HepG2 (cell line): ENCODE results near the gene STAM. TPM values are rescaled to one million over a fixed set of nuclear protein-coding genes. Genes with fewer than 3 reads are reported as not detected.

Experiments
- ATF7-NPFF ChIP-seq: sonication (generic); formaldehyde crosslinking; IDR thresholded peaks from 2 replicates; pipeline ENCODE4 v1.8.1; 2023; ENCODE audit warnings: mild to moderate bottlenecking, low read depth, missing genetic modification reagents, moderate library complexity
- PHF21A ChIP-seq: sonication (generic); formaldehyde crosslinking; IDR thresholded peaks from 2 replicates; pipeline ENCODE4 v1.5.0; 2020; ENCODE audit warnings: mild to moderate bottlenecking, missing genetic modification reagents
- TARDBP ChIP-seq: sonication (generic); formaldehyde crosslinking; IDR thresholded peaks from 2 replicates; pipeline ENCODE4 v1.8.0; 2022; ENCODE audit warnings: mild to moderate bottlenecking, missing genetic modification reagents
- ZNF335 ChIP-seq: sonication (generic); formaldehyde crosslinking; IDR thresholded peaks from 2 replicates; pipeline ENCODE4 v1.4.0; 2020; ENCODE audit warnings: missing genetic modification reagents
- ZNF780A ChIP-seq: sonication (generic); formaldehyde crosslinking; IDR thresholded peaks from 2 replicates; pipeline ENCODE4 v1.8.0; 2022; ENCODE audit warnings: mild to moderate bottlenecking, missing genetic modification reagents, moderate library complexity
- ZSCAN25 ChIP-seq: sonication (generic); formaldehyde crosslinking; IDR thresholded peaks from 2 replicates; pipeline ENCODE4 v1.8.0; 2022; ENCODE audit warnings: mild to moderate bottlenecking, missing genetic modification reagents
- polyA plus RNA-seq, 8 experiments: library from polyadenylated mRNA; depleted of rRNA in 3 of 8; stranded (reverse) in 7 of 8; unstranded in 1 of 8; fragments of >200 nt; fragmentation: Illumina TruSeq in 4 of 8; extraction: Trizol in 4 of 8; gene quantifications; 2 replicates each; pipeline versions ENCODE4 v1.2.1 to v1.2.3, GENCODE V29; 2011 to 2016; ENCODE audit warnings: low read depth in 4 of 8, missing spikeins in 1 of 8, mixed read lengths in 1 of 8; ENCODE audit not compliant: insufficient read depth in 1 of 8
- total RNA-seq, 5 experiments: library from RNA; depleted of rRNA; stranded (reverse); fragments of >200 nt; fragmentation: Illumina TruSeq; extraction: Trizol; gene quantifications; 2 replicates each; pipeline ENCODE4 v1.2.3, GENCODE V29; 2016; ENCODE audit warnings: low read depth in 1 of 5
- TF ChIP-seq, protein P1 (sequence below): sonication (generic); formaldehyde crosslinking; IDR thresholded peaks from 2 replicates; pipeline ENCODE4 v1.5.1; 2020; ENCODE audit warnings: mild to moderate bottlenecking, missing genetic modification reagents, borderline replicate concordance
- TF ChIP-seq, protein P2 (sequence below): IDR thresholded peaks from 2 replicates; pipeline ENCODE4 v1.6.1; 2016; ENCODE audit warnings: low read depth, missing genetic modification reagents, missing compliant biosample characterization
- TF ChIP-seq, protein P3 (sequence below): sonication (generic); formaldehyde crosslinking; IDR thresholded peaks from 2 replicates; pipeline ENCODE4 v1.5.1; 2020; ENCODE audit warnings: mild to moderate bottlenecking, missing genetic modification reagents, moderate library complexity
- TF ChIP-seq, protein P4 (sequence below): sonication (generic); formaldehyde crosslinking; IDR thresholded peaks from 2 replicates; pipeline ENCODE4 v1.4.0; 2020; ENCODE audit warnings: missing genetic modification reagents

STAM gene
- total and polyA plus RNA-seq, 2 of the 13 experiments (the other 11 are each of a cell fraction or from before 2014, with no cell fraction given) = 19.5 to 25.1 TPM

DNA sequence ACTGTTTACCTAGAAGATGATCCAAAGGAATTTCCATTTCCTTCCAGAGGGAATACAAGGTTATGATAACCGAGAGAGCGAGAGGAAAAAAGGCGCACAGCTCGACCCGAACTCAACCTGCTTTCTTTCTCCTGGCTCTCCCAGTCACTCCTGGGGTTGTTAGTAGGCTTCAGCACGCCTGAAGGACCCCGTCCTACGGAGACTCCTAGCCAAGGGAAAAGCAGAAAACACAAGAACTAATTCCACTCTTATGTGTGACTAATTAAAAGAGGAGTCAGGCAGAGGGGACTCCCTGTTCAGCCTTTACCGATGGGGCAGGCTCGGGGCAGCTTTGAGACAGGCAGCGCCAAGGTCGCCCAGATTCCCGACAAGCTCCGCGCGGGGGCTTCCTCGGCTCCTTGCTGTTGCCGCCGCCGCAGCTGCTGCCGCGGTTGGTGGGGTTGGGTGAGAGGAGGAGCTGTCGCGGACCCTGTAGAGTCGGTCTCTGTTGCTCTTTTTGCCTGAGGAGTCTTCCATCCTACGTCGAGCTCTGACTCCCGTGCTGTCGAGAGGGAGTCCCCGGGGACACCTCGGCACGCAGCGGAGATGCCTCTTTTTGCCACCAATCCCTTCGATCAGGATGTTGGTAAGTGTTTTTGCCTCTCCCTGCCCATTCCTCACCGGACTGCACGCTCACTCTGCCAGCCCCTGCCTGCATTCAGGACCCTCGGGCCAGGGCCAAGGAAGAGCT, at the start of gene STAM (continued):
- TF ChIP-seq ZNF780A (no peak), TARDBP (CRISPR knock-in tag) (no peak), ZSCAN25 (CRISPR knock-in tag) (no peak), ATF7-NPFF (no peak), ZNF335 (CRISPR knock-in tag) (peak; percentile 100), PHF21A (no peak; the same call in 1 of the 2 replicates)
- TF ChIP-seq, protein P1, sequence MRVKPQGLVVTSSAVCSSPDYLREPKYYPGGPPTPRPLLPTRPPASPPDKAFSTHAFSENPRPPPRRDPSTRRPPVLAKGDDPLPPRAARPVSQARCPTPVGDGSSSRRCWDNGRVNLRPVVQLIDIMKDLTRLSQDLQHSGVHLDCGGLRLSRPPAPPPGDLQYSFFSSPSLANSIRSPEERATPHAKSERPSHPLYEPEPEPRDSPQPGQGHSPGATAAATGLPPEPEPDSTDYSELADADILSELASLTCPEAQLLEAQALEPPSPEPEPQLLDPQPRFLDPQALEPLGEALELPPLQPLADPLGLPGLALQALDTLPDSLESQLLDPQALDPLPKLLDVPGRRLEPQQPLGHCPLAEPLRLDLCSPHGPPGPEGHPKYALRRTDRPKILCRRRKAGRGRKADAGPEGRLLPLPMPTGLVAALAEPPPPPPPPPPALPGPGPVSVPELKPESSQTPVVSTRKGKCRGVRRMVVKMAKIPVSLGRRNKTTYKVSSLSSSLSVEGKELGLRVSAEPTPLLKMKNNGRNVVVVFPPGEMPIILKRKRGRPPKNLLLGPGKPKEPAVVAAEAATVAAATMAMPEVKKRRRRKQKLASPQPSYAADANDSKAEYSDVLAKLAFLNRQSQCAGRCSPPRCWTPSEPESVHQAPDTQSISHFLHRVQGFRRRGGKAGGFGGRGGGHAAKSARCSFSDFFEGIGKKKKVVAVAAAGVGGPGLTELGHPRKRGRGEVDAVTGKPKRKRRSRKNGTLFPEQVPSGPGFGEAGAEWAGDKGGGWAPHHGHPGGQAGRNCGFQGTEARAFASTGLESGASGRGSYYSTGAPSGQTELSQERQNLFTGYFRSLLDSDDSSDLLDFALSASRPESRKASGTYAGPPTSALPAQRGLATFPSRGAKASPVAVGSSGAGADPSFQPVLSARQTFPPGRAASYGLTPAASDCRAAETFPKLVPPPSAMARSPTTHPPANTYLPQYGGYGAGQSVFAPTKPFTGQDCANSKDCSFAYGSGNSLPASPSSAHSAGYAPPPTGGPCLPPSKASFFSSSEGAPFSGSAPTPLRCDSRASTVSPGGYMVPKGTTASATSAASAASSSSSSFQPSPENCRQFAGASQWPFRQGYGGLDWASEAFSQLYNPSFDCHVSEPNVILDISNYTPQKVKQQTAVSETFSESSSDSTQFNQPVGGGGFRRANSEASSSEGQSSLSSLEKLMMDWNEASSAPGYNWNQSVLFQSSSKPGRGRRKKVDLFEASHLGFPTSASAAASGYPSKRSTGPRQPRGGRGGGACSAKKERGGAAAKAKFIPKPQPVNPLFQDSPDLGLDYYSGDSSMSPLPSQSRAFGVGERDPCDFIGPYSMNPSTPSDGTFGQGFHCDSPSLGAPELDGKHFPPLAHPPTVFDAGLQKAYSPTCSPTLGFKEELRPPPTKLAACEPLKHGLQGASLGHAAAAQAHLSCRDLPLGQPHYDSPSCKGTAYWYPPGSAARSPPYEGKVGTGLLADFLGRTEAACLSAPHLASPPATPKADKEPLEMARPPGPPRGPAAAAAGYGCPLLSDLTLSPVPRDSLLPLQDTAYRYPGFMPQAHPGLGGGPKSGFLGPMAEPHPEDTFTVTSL (CRISPR knock-in tag) = no peak
- TF ChIP-seq, protein P2, sequence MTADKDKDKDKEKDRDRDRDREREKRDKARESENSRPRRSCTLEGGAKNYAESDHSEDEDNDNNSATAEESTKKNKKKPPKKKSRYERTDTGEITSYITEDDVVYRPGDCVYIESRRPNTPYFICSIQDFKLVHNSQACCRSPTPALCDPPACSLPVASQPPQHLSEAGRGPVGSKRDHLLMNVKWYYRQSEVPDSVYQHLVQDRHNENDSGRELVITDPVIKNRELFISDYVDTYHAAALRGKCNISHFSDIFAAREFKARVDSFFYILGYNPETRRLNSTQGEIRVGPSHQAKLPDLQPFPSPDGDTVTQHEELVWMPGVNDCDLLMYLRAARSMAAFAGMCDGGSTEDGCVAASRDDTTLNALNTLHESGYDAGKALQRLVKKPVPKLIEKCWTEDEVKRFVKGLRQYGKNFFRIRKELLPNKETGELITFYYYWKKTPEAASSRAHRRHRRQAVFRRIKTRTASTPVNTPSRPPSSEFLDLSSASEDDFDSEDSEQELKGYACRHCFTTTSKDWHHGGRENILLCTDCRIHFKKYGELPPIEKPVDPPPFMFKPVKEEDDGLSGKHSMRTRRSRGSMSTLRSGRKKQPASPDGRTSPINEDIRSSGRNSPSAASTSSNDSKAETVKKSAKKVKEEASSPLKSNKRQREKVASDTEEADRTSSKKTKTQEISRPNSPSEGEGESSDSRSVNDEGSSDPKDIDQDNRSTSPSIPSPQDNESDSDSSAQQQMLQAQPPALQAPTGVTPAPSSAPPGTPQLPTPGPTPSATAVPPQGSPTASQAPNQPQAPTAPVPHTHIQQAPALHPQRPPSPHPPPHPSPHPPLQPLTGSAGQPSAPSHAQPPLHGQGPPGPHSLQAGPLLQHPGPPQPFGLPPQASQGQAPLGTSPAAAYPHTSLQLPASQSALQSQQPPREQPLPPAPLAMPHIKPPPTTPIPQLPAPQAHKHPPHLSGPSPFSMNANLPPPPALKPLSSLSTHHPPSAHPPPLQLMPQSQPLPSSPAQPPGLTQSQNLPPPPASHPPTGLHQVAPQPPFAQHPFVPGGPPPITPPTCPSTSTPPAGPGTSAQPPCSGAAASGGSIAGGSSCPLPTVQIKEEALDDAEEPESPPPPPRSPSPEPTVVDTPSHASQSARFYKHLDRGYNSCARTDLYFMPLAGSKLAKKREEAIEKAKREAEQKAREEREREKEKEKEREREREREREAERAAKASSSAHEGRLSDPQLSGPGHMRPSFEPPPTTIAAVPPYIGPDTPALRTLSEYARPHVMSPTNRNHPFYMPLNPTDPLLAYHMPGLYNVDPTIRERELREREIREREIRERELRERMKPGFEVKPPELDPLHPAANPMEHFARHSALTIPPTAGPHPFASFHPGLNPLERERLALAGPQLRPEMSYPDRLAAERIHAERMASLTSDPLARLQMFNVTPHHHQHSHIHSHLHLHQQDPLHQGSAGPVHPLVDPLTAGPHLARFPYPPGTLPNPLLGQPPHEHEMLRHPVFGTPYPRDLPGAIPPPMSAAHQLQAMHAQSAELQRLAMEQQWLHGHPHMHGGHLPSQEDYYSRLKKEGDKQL (CRISPR knock-in tag) = no peak
- TF ChIP-seq, protein P3, sequence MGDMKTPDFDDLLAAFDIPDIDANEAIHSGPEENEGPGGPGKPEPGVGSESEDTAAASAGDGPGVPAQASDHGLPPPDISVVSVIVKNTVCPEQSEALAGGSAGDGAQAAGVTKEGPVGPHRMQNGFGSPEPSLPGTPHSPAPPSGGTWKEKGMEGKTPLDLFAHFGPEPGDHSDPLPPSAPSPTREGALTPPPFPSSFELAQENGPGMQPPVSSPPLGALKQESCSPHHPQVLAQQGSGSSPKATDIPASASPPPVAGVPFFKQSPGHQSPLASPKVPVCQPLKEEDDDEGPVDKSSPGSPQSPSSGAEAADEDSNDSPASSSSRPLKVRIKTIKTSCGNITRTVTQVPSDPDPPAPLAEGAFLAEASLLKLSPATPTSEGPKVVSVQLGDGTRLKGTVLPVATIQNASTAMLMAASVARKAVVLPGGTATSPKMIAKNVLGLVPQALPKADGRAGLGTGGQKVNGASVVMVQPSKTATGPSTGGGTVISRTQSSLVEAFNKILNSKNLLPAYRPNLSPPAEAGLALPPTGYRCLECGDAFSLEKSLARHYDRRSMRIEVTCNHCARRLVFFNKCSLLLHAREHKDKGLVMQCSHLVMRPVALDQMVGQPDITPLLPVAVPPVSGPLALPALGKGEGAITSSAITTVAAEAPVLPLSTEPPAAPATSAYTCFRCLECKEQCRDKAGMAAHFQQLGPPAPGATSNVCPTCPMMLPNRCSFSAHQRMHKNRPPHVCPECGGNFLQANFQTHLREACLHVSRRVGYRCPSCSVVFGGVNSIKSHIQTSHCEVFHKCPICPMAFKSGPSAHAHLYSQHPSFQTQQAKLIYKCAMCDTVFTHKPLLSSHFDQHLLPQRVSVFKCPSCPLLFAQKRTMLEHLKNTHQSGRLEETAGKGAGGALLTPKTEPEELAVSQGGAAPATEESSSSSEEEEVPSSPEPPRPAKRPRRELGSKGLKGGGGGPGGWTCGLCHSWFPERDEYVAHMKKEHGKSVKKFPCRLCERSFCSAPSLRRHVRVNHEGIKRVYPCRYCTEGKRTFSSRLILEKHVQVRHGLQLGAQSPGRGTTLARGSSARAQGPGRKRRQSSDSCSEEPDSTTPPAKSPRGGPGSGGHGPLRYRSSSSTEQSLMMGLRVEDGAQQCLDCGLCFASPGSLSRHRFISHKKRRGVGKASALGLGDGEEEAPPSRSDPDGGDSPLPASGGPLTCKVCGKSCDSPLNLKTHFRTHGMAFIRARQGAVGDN = peak; percentile 82
- TF ChIP-seq, protein P4, sequence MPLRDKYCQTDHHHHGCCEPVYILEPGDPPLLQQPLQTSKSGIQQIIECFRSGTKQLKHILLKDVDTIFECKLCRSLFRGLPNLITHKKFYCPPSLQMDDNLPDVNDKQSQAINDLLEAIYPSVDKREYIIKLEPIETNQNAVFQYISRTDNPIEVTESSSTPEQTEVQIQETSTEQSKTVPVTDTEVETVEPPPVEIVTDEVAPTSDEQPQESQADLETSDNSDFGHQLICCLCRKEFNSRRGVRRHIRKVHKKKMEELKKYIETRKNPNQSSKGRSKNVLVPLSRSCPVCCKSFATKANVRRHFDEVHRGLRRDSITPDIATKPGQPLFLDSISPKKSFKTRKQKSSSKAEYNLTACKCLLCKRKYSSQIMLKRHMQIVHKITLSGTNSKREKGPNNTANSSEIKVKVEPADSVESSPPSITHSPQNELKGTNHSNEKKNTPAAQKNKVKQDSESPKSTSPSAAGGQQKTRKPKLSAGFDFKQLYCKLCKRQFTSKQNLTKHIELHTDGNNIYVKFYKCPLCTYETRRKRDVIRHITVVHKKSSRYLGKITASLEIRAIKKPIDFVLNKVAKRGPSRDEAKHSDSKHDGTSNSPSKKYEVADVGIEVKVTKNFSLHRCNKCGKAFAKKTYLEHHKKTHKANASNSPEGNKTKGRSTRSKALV = peak; percentile 63; the same call in 1 of the 2 replicates
